H1 (cell line): ENCODE measurements around the gene DNAJC16. TPM values are rescaled to one million over a fixed set of nuclear protein-coding genes. Genes with fewer than 3 reads are reported as not detected.

ENCODE experiments used
- CTCF ChIA-PET: fragments of 300-600 bp; sonication (Branson Sonifier 250); formaldehyde crosslinking; loops from one replicate; lab custom pipeline; 2021; ENCODE audit not compliant: partially characterized antibody; lab: Charles Lee
- POLR2A ChIA-PET: fragments of 300-600 bp; sonication (Branson Sonifier 250); formaldehyde crosslinking; loops from one replicate; lab custom pipeline; 2021; ENCODE audit warnings: inconsistent platforms; ENCODE audit not compliant: partially characterized antibody; lab: Charles Lee
- DNase-seq, 2 experiments: peaks; one replicate each; pipeline versions ENCODE4 v3.0.0 to v3.0.0-alpha.2; 2010 to 2022; ENCODE audit warnings: low spot score in 2 of 2, low read depth in 1 of 2, mixed read lengths in 1 of 2
- FAIRE-seq: peaks from 2 replicates; lab custom pipeline; 2011; peaks lifted over from hg19 to GRCh38; lab: Jason Lieb, UNC
- H2AFZ ChIP-seq: 2 replicates; pipeline ENCODE4 v1.8.1; 2012; ENCODE audit warnings: low read length, inconsistent platforms
- H2AK5ac ChIP-seq: 2 replicates; pipeline ENCODE4 v1.6.1; 2013; ENCODE audit warnings: low read depth, low read length
- H2BK120ac ChIP-seq: replicated peaks from 2 replicates; pipeline ENCODE3; 2013; ENCODE audit warnings: low read depth, low read length, inconsistent platforms
- H2BK12ac ChIP-seq: 2 replicates; pipeline ENCODE4 v1.6.1; 2013; ENCODE audit warnings: low read depth, low read length
- H2BK15ac ChIP-seq: 2 replicates; pipeline ENCODE4 v1.6.1; 2013; ENCODE audit warnings: low read length
- H2BK20ac ChIP-seq: 2 replicates; pipeline ENCODE4 v1.6.1; 2013; ENCODE audit warnings: low read length
- H2BK5ac ChIP-seq: 2 replicates; pipeline ENCODE4 v1.6.1; 2013; ENCODE audit warnings: low read depth, low read length
- H3K14ac ChIP-seq: 2 replicates; pipeline ENCODE4 v1.6.1; 2013; ENCODE audit warnings: inconsistent platforms; ENCODE audit not compliant: insufficient read length
- H3K18ac ChIP-seq: 2 replicates; pipeline ENCODE4 v1.6.1; 2013; ENCODE audit warnings: low read length; ENCODE audit errors: extremely low read depth
- H3K23ac ChIP-seq: 2 replicates; pipeline ENCODE4 v1.6.1; 2013; ENCODE audit warnings: inconsistent platforms; ENCODE audit not compliant: insufficient read length
- H3K23me2 ChIP-seq: 2 replicates; pipeline ENCODE4 v1.6.1; 2013; ENCODE audit warnings: low read depth, low read length
- H3K27ac ChIP-seq: 2 replicates; pipeline ENCODE4 v1.6.1; 2011; ENCODE audit warnings: low read depth, low read length, inconsistent platforms
- H3K27me3 ChIP-seq, 4 experiments: replicated peaks in 1 of 4; 1 replicate in 1 of 4; 2 replicates in 3 of 4; pipeline versions ENCODE4 v1.6.1 to v1.8.1; 2011 to 2013; ENCODE audit warnings: low read length in 3 of 4, mild to moderate bottlenecking in 3 of 4, inconsistent platforms in 2 of 4, mixed read lengths in 2 of 4, moderate library complexity in 1 of 4; ENCODE audit not compliant: control insufficient read depth in 3 of 4, insufficient read depth in 3 of 4; ENCODE audit errors: extremely low read depth in 1 of 4
- H3K36me3 ChIP-seq, 4 experiments: 2 replicates each; pipeline versions ENCODE4 v1.6.1 to v1.8.1; 2011 to 2013; ENCODE audit warnings: mild to moderate bottlenecking in 4 of 4, low read length in 3 of 4, moderate library complexity in 2 of 4, control low read depth in 1 of 4, inconsistent platforms in 1 of 4; ENCODE audit not compliant: insufficient read depth in 4 of 4, control insufficient read depth in 2 of 4
- H3K4ac ChIP-seq: replicated peaks from 2 replicates; pipeline ENCODE3; 2013; ENCODE audit warnings: low read length, low read depth, mixed read lengths, inconsistent platforms; ENCODE audit not compliant: insufficient read length
- H3K4me1 ChIP-seq, 4 experiments: replicated peaks in 1 of 4; 1 replicate in 1 of 4; 2 replicates in 3 of 4; pipeline versions ENCODE4 v1.6.1 to v1.8.1; 2011 to 2013; ENCODE audit warnings: low read length in 3 of 4, inconsistent platforms in 2 of 4, mixed read lengths in 1 of 4; ENCODE audit not compliant: insufficient read depth in 4 of 4, control insufficient read depth in 3 of 4
- H3K4me2 ChIP-seq, 2 experiments: 2 replicates each; pipeline versions ENCODE4 v1.6.1 to v1.8.1; 2011 to 2013; ENCODE audit warnings: low read depth in 2 of 2, low read length in 2 of 2, control low read depth in 1 of 2, inconsistent platforms in 1 of 2, mild to moderate bottlenecking in 1 of 2; ENCODE audit not compliant: insufficient read depth in 1 of 2
- H3K4me3 ChIP-seq, 4 experiments: fragments of 200-600, 300-600 bp in 1 of 4; sonication (generic), shearing (Covaris generic), sonication (Bioruptor Twin) in 1 of 4; 2 replicates each; pipeline versions ENCODE4 v1.5.1 to v1.8.1; 2011 to 2016; ENCODE audit warnings: low read length in 4 of 4, low read depth in 3 of 4, control low read depth in 2 of 4, inconsistent platforms in 2 of 4, mild to moderate bottlenecking in 2 of 4, mixed read lengths in 1 of 4, moderate library complexity in 1 of 4; ENCODE audit not compliant: insufficient read depth in 2 of 4; ENCODE audit errors: extremely low read depth in 1 of 4
- H3K56ac ChIP-seq: replicated peaks from 2 replicates; pipeline ENCODE3; 2013; ENCODE audit warnings: low read depth, mild to moderate bottlenecking, mixed read lengths, low read length, inconsistent platforms; ENCODE audit not compliant: insufficient read length
- H3K79me1 ChIP-seq: 2 replicates; pipeline ENCODE4 v1.6.1; 2013; ENCODE audit warnings: low read depth, low read length, control low read depth
- H3K79me2 ChIP-seq, 2 experiments: 2 replicates each; pipeline versions ENCODE4 v1.6.1 to v1.8.1; 2012 to 2013; ENCODE audit warnings: low read length in 2 of 2, mild to moderate bottlenecking in 2 of 2, inconsistent platforms in 1 of 2; ENCODE audit not compliant: insufficient read depth in 2 of 2, control insufficient read depth in 1 of 2
- H3K9ac ChIP-seq, 4 experiments: replicated peaks in 1 of 4; 1 replicate in 1 of 4; 2 replicates in 3 of 4; pipeline versions ENCODE4 v1.6.1 to v1.8.1; 2011 to 2013; ENCODE audit warnings: low read depth in 3 of 4, low read length in 3 of 4, control low read depth in 2 of 4, mild to moderate bottlenecking in 2 of 4, moderate library complexity in 2 of 4, inconsistent platforms in 1 of 4; ENCODE audit errors: extremely low read depth in 1 of 4
- H3K9me3 ChIP-seq, 2 experiments: 2 replicates each; pipeline versions ENCODE4 v1.6.1 to v1.8.1; 2012 to 2013; ENCODE audit warnings: mild to moderate bottlenecking in 2 of 2, moderate library complexity in 2 of 2, control low read depth in 1 of 2, inconsistent platforms in 1 of 2, low read depth in 1 of 2, low read length in 1 of 2, mixed read lengths in 1 of 2; ENCODE audit not compliant: insufficient read depth in 2 of 2
- H4K20me1 ChIP-seq, 2 experiments: replicated peaks in 1 of 2; 2 replicates each; pipeline versions ENCODE3 to v1.8.1; 2011 to 2013; ENCODE audit warnings: inconsistent platforms in 2 of 2, low read length in 2 of 2, mild to moderate bottlenecking in 1 of 2; ENCODE audit not compliant: insufficient read depth in 2 of 2, control insufficient read depth in 1 of 2
- H4K5ac ChIP-seq: 2 replicates; pipeline ENCODE4 v1.6.1; 2013; ENCODE audit warnings: low read length, low read depth, mixed read lengths, inconsistent platforms; ENCODE audit not compliant: insufficient read length
- H4K8ac ChIP-seq: 2 replicates; pipeline ENCODE4 v1.8.0; 2013; ENCODE audit warnings: mild to moderate bottlenecking, moderate library complexity, low read length, inconsistent platforms; ENCODE audit not compliant: insufficient read depth; ENCODE audit errors: extremely low read depth
- H4K91ac ChIP-seq: replicated peaks from 2 replicates; pipeline ENCODE3; 2013; ENCODE audit warnings: low read length, mixed read lengths, inconsistent platforms; ENCODE audit not compliant: insufficient read length
- CEBPB ChIP-seq: IDR thresholded peaks from 2 replicates; pipeline ENCODE4 v1.6.1; 2012; ENCODE audit warnings: low read depth, low read length
- NANOG ChIP-seq: IDR thresholded peaks from 2 replicates; pipeline ENCODE4 v1.6.1; 2011; ENCODE audit warnings: low read length, low read depth, mild to moderate bottlenecking, inconsistent platforms; ENCODE audit not compliant: insufficient read depth, poor library complexity, severe bottlenecking
- WGBS, 2 experiments: shearing (Covaris generic) in 1 of 2; methylation state at CpG; one replicate each; pipeline versions ENCODE4 v1.1.6 to v1.1.7; 2013 to 2015; ENCODE audit warnings: low lambda C conversion rate in 2 of 2, mixed read lengths in 2 of 2, inconsistent platforms in 1 of 2, low coverage in 1 of 2, missing lambda C conversion rate in 1 of 2; ENCODE audit not compliant: insufficient replicate concordance in 2 of 2, insufficient coverage in 1 of 2, insufficient read length in 1 of 2; ENCODE audit errors: extremely low coverage in 1 of 2, missing lambda C conversion rate in 1 of 2; 5-methylcytosine and 5-hydroxymethylcytosine counted together
- polyA plus RNA-seq, 7 experiments: library from polyadenylated mRNA; depleted of rRNA in 3 of 7; stranded (reverse) in 5 of 7; unstranded in 2 of 7; fragments of >200 nt in 5 of 7; fragments of 200-250 nt in 2 of 7; gene quantifications; 1 replicate in 5 of 7; 2 replicates in 1 of 7; 4 replicates in 1 of 7; pipeline versions ENCODE4 v1.2.1 to v1.2.3, GENCODE V29; 2011 to 2013; ENCODE audit warnings: missing spikeins in 2 of 7, mixed read lengths in 2 of 7
- total RNA-seq: library from RNA; stranded (reverse); fragmentation: NEBNext Ultra II Directional; extraction: Animal tissue kit (Norgen Biotek cat#: 25700); gene quantifications from 2 replicates; pipeline ENCODE4 v1.2.1, GENCODE V29; 2021

Gene DNAJC16
- total and polyA plus RNA-seq, 2 of the 8 experiments (the other 6 are each of a cell fraction or from before 2014, with no cell fraction given): 7.9 to 23.3 TPM

DNA sequence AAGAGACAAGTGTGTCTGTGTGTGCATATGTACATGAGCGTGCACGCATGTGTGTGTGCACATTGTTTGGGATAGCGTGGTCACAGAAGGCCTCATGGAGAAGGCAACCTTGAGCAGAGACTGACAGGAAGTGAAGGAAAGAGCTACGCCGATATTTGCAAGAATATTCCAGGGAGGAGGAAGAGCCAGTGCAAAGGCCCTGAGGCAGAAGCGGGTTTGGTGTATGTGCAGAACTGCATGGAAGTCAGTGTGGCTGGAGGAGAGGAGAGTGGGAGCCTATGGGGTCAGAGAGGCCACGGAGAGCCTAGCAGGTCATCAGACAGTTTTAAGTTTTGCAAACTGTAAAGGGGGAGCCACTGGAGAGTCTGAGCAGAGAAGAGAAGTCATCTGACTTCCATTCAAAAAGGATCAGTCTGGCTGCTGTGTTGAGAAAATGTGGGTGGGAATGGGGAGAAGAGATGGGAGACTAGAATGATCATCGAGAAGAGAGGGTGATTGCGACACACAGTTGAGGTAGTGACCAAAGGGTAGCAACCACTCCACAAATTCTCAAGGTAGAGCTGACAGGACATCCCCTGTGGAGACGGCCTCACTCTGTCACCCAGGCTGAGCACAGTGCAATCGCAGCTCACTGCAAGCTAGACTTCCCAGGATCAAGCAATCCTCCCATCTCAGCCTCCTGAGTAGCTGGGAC, 46.8 kb upstream of the DNAJC16 start:
- Histone ChIP-seq H3K4ac (no peak overlapping the region), H2AFZ (no peak overlapping the region), H3K36me3 (no peaks in the 10 kb centered on the region), H3K4me1 (no peaks in the 10 kb centered on the region; a peak in 1 of 7 replicates), H3K79me2 (no peaks in the 10 kb centered on the region), H4K8ac (no peak overlapping the region), H2BK120ac (no peak overlapping the region), H3K4me2 (no peak overlapping the region), H2BK15ac (no peak overlapping the region), H3K27me3 (no peaks in the 10 kb centered on the region), H3K23ac (no peak overlapping the region), H2BK5ac (no peak overlapping the region), H2BK12ac (no peak overlapping the region), H3K18ac (no peak overlapping the region), H4K20me1 (peaks cover 0 to 3% of the 10 kb centered on the region in 2 experiments), H2AK5ac (no peak overlapping the region), H3K9ac (no peak overlapping the region), H4K91ac (no peak overlapping the region), H4K5ac (no peak overlapping the region), H2BK20ac (no peak overlapping the region), H3K56ac (no peak overlapping the region), H3K14ac (no peak overlapping the region), H3K4me3 (no peak overlapping the region), H3K9me3 (no peaks in the 10 kb centered on the region), H3K27ac (no peak overlapping the region), H3K23me2 (no peaks in the 10 kb centered on the region), H3K79me1 (no peaks in the 10 kb centered on the region)
- DNase-seq: no peak
- WGBS, 2 experiments: 89% methylated on average over 11 of the region's 11 CpGs; no CpG with 5 or more reads in 1 of the 2 experiments
- no peak for TF ChIP-seq NANOG
- peak; percentile 75; the same call in 1 of the 2 replicates for TF ChIP-seq CEBPB
- CTCF ChIA-PET: no interaction called here
- POLR2A ChIA-PET: no interaction called here
- FAIRE-seq: no peak
